K562 (cell line): ENCODE measurements around the gene TBC1D5. TPM values are rescaled to one million over a fixed set of nuclear protein-coding genes. Genes with fewer than 3 reads are reported as not detected.

ENCODE experiments used
- ATAC-seq: fragments of 200-7000 bp; cut with Tn5 transposase; 3 replicates; pipeline ENCODE4 v1.9.1; 2020; ENCODE audit warnings: moderate library complexity
- BruUV-seq: library from RNA; stranded (reverse); fragments of 400-500 nt; replicated peaks from 2 replicates; lab custom pipeline; 2021; lab: Mats Ljungman, UMichigan
- CTCF ChIA-PET: fragments of 300-600 bp; formaldehyde crosslinking; extraction: SDS; loops from one replicate; lab custom pipeline; 2021; ENCODE audit warnings: low intra/inter-chr PET ratio; lab: Yijun Ruan, JAX
- POLR2A ChIA-PET: fragments of 300-600, 350-650 bp; sonication (Branson Sonifier 250); formaldehyde crosslinking; extraction: SDS; loops from one replicate; lab custom pipeline; 2021; ENCODE audit warnings: antibody characterized with exemption, inconsistent platforms; lab: Yijun Ruan, JAX
- DNase-seq, 4 experiments: peaks; one replicate each; pipeline versions ENCODE4 v3.0.0 to v3.0.0-alpha.2; 2011 to 2018; ENCODE audit warnings: low spot score in 3 of 4, mixed read lengths in 3 of 4; ENCODE audit errors: extremely low read depth in 1 of 4
- FAIRE-seq: peaks from 2 replicates; lab custom pipeline; 2011; peaks lifted over from hg19 to GRCh38; lab: Jason Lieb, UNC
- H2AFZ ChIP-seq: 2 replicates; pipeline ENCODE4 v1.6.0; 2011; ENCODE audit warnings: low read depth, low read length, control low read depth, inconsistent platforms
- H3K27ac ChIP-seq: fragments of 200-600 bp; 3 replicates; pipeline ENCODE4 v1.8.0; 2011; ENCODE audit warnings: low read depth, mild to moderate bottlenecking, control low read depth, inconsistent platforms, low read length, moderate library complexity, mixed read lengths; ENCODE audit errors: extremely low read depth
- H3K27me3 ChIP-seq, 2 experiments: fragments of 300-600 bp in 1 of 2; 2 replicates in 1 of 2; 3 replicates in 1 of 2; pipeline versions ENCODE4 v1.6.0 to v1.8.0; 2011; ENCODE audit warnings: inconsistent platforms in 2 of 2, low read length in 2 of 2, mild to moderate bottlenecking in 1 of 2, mixed read lengths in 1 of 2, moderate library complexity in 1 of 2; ENCODE audit not compliant: control insufficient read depth in 2 of 2, insufficient read depth in 2 of 2
- H3K36me3 ChIP-seq: fragments of 300-600 bp; 3 replicates; pipeline ENCODE4 v1.8.0; 2011; ENCODE audit warnings: mild to moderate bottlenecking, low read length, inconsistent platforms; ENCODE audit not compliant: control insufficient read depth, insufficient read depth
- H3K4me1 ChIP-seq, 2 experiments: fragments of 200-600 bp in 1 of 2; replicated peaks in 1 of 2; 2 replicates in 1 of 2; 3 replicates in 1 of 2; pipeline versions ENCODE4 v1.5.1 to v1.8.0; 2011; ENCODE audit warnings: inconsistent platforms in 2 of 2, low read length in 2 of 2, mild to moderate bottlenecking in 1 of 2, mixed read lengths in 1 of 2, moderate library complexity in 1 of 2; ENCODE audit not compliant: control insufficient read depth in 2 of 2, insufficient read depth in 2 of 2
- H3K4me2 ChIP-seq: 2 replicates; pipeline ENCODE4 v1.6.1; 2011; ENCODE audit warnings: low read length, control low read depth, inconsistent platforms, mixed read lengths; ENCODE audit not compliant: insufficient read depth
- H3K4me3 ChIP-seq: fragments of 200-600 bp; sonication (generic), shearing (Covaris generic); 2 replicates; pipeline ENCODE4 v1.5.1; 2016; ENCODE audit warnings: control low read depth, inconsistent platforms
- H3K79me2 ChIP-seq: fragments of 200-600 bp; 3 replicates; pipeline ENCODE4 v1.8.0; 2011; ENCODE audit warnings: low read length, inconsistent platforms; ENCODE audit not compliant: control insufficient read depth, insufficient read depth
- H3K9ac ChIP-seq, 2 experiments: 2 replicates each; pipeline versions ENCODE4 v1.6.0 to v1.6.1; 2011; ENCODE audit warnings: low read depth in 2 of 2, low read length in 2 of 2, control low read depth in 1 of 2, inconsistent platforms in 1 of 2, mild to moderate bottlenecking in 1 of 2, mixed read lengths in 1 of 2; ENCODE audit not compliant: insufficient read depth in 1 of 2
- H3K9me1 ChIP-seq: one replicate; pipeline ENCODE4 v1.6.0; 2011; ENCODE audit warnings: inconsistent platforms, mild to moderate bottlenecking, low read length, moderate library complexity; ENCODE audit not compliant: control insufficient read depth, insufficient read depth
- H3K9me3 ChIP-seq: replicated peaks from 2 replicates; pipeline ENCODE4 v1.5.1; 2011; ENCODE audit warnings: low read depth, low read length, inconsistent platforms; ENCODE audit not compliant: control insufficient read depth, insufficient read depth
- H4K20me1 ChIP-seq: replicated peaks from 2 replicates; pipeline ENCODE4 v1.6.1; 2011; ENCODE audit warnings: low read length, inconsistent platforms, mixed read lengths; ENCODE audit not compliant: control insufficient read depth, insufficient read depth
- FOXJ3 ChIP-seq: sonication (generic); formaldehyde crosslinking; IDR thresholded peaks from 2 replicates; pipeline ENCODE4 v1.4.0; 2020; ENCODE audit warnings: mild to moderate bottlenecking, missing genetic modification reagents
- GABPB1 ChIP-seq: sonication (generic); formaldehyde crosslinking; IDR thresholded peaks from 2 replicates; pipeline ENCODE4 v1.8.0; 2022; ENCODE audit warnings: mild to moderate bottlenecking, missing genetic modification reagents
- ILK ChIP-seq: fragments of 450-650 bp; IDR thresholded peaks from 2 replicates; pipeline ENCODE4 v1.6.1; 2016; ENCODE audit warnings: missing genetic modification characterization, low read depth, mild to moderate bottlenecking, missing compliant biosample characterization, moderate library complexity, borderline replicate concordance
- KAT2B ChIP-seq: IDR thresholded peaks from one replicate; pipeline ENCODE4 v1.6.1; 2012; ENCODE audit warnings: low read depth, mild to moderate bottlenecking, control low read depth, inconsistent platforms, low read length, moderate library complexity
- MECOM ChIP-seq: fragments of 250-450 bp; sonication (Bioruptor Pico); IDR thresholded peaks from 2 replicates; pipeline ENCODE4 v1.8.0; 2022; ENCODE audit warnings: inconsistent platforms
- RBFOX2 ChIP-seq: fragments of 200-400 bp; formaldehyde crosslinking; IDR thresholded peaks from 2 replicates; pipeline ENCODE4 v1.6.1; 2017; ENCODE audit warnings: low read depth, mild to moderate bottlenecking, low read length, moderate library complexity
- SIRT6 ChIP-seq: IDR thresholded peaks from one replicate; pipeline ENCODE4 v1.6.1; 2012; ENCODE audit warnings: low read depth, mild to moderate bottlenecking, control low read depth, inconsistent platforms, low read length, moderate library complexity
- TAF1 ChIP-seq: IDR thresholded peaks from 2 replicates; pipeline ENCODE4 v1.6.1; 2011; ENCODE audit warnings: mild to moderate bottlenecking, low read length, moderate library complexity; ENCODE audit not compliant: insufficient read depth, control insufficient read depth, severe bottlenecking; ENCODE audit errors: extremely low read depth
- TBL1XR1 ChIP-seq, 2 experiments: IDR thresholded peaks; 2 replicates each; pipeline ENCODE4 v1.6.1; 2012; ENCODE audit warnings: improper control_type of control experiment in 2 of 2, low read length in 2 of 2, mild to moderate bottlenecking in 1 of 2
- ZFP30 ChIP-seq: fragments of 250-450 bp; sonication (Bioruptor Pico); IDR thresholded peaks from 2 replicates; pipeline ENCODE4 v1.8.0; 2022; ENCODE audit warnings: moderate library complexity, mild to moderate bottlenecking, inconsistent platforms, borderline replicate concordance
- ZNF239 ChIP-seq: fragments of 250-450 bp; sonication (Bioruptor Pico); IDR thresholded peaks from 2 replicates; pipeline ENCODE4 v1.4.0; 2020; ENCODE audit warnings: mild to moderate bottlenecking
- ZNF24 ChIP-seq: fragments of 450-650 bp; IDR thresholded peaks from 2 replicates; pipeline ENCODE4 v1.6.1; 2016
- WGBS: fragments of 100-300 bp; shearing (Covaris generic); methylation state at CpG from one replicate; pipeline ENCODE4 v1.1.6; 2016; ENCODE audit warnings: low coverage, mixed read lengths; ENCODE audit not compliant: insufficient coverage; ENCODE audit errors: missing lambda C conversion rate; 5-methylcytosine and 5-hydroxymethylcytosine counted together
- in situ Hi-C: fragments of 300-500 bp; cut with MboI; formaldehyde crosslinking; loops from 4 replicates; pipeline ENCODE4 v1.15.0; 2018; ENCODE audit warnings: inconsistent platforms, mixed read lengths
- intact Hi-C: fragments of 100-400 bp; cut with micrococcal nuclease; formaldehyde crosslinking; loops from 2 replicates; pipeline ENCODE4 v1.14.2; 2022
- polyA plus RNA-seq, 8 experiments: library from polyadenylated mRNA; depleted of rRNA in 4 of 8; stranded (reverse) in 5 of 8; unstranded in 3 of 8; fragments of >200 nt; fragmentation: Nextera tagmentation in 2 of 8; fragmentation: Illumina TruSeq in 1 of 8; extraction: Ambion mirVana in 2 of 8; extraction: Trizol in 1 of 8; gene quantifications; 2 replicates each; pipeline versions ENCODE4 v1.2.1 to v1.2.3, GENCODE V29; 2011 to 2014; ENCODE audit warnings: inconsistent platforms in 1 of 8, missing spikeins in 1 of 8
- total RNA-seq, 7 experiments: library from RNA; depleted of rRNA in 6 of 7; stranded (reverse); fragments of >200 nt in 6 of 7; fragmentation: Illumina TruSeq in 2 of 7; extraction: Trizol in 2 of 7; gene quantifications; 2 replicates each; pipeline versions ENCODE4 v1.2.1 to v1.2.3, GENCODE V29; 2011 to 2021; ENCODE audit warnings: low replicate concordance in 1 of 7
- TF ChIP-seq, protein P1 (sequence below): sonication (generic); formaldehyde crosslinking; IDR thresholded peaks from 2 replicates; pipeline ENCODE4 v1.8.1; 2023; ENCODE audit warnings: missing genetic modification reagents, mild to moderate bottlenecking, borderline replicate concordance
- TF ChIP-seq, protein P2 (sequence below): IDR thresholded peaks from 2 replicates; pipeline ENCODE4 v1.6.1; 2016; ENCODE audit warnings: missing genetic modification characterization, missing compliant biosample characterization

TBC1D5 gene
- total and polyA plus RNA-seq, 9 of the 15 experiments (the other 6 are each of a cell fraction or from before 2014, with no cell fraction given) = 2.9 to 38.1 (median 25.6) TPM

DNA sequence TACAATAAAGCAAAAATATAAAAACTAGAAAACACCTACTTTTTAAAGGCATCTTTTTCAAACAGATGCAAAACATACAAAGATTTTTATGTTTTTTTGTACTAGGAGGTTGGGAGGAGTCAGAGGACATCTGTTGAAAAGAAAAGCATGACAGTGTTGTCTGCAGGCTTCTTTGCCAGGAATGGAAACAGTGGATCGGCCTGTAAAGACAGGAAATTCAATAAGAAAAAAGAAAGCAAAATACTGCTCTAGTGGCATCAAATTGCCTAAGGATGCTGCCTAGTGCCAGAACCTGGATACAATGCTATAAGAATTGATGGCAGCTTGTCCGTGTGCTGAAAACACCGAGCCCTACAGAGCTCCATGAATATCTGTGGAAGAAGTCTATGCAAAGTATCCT, 69.9 kb downstream of the TBC1D5 start:
- Histone ChIP-seq H2AFZ (no peak overlapping the region), H4K20me1 (no peaks in the 10 kb centered on the region), H3K4me3 (no peak overlapping the region)
- in situ Hi-C loops = no loop called here
- no peak for ATAC-seq
- no peak for TF ChIP-seq ILK (tag)
- no peak for TF ChIP-seq FOXJ3
- TF ChIP-seq TBL1XR1 (IDR thresholded peaks at IDR 0.05; ENCODE audit: low read length in 2 of 2) = no peak
- no peak for TF ChIP-seq TAF1
- no peak for TF ChIP-seq KAT2B
- no peak for TF ChIP-seq ZFP30
- no peak for TF ChIP-seq GABPB1
- TF ChIP-seq ZNF24 = no peak
- TF ChIP-seq, protein P1, sequence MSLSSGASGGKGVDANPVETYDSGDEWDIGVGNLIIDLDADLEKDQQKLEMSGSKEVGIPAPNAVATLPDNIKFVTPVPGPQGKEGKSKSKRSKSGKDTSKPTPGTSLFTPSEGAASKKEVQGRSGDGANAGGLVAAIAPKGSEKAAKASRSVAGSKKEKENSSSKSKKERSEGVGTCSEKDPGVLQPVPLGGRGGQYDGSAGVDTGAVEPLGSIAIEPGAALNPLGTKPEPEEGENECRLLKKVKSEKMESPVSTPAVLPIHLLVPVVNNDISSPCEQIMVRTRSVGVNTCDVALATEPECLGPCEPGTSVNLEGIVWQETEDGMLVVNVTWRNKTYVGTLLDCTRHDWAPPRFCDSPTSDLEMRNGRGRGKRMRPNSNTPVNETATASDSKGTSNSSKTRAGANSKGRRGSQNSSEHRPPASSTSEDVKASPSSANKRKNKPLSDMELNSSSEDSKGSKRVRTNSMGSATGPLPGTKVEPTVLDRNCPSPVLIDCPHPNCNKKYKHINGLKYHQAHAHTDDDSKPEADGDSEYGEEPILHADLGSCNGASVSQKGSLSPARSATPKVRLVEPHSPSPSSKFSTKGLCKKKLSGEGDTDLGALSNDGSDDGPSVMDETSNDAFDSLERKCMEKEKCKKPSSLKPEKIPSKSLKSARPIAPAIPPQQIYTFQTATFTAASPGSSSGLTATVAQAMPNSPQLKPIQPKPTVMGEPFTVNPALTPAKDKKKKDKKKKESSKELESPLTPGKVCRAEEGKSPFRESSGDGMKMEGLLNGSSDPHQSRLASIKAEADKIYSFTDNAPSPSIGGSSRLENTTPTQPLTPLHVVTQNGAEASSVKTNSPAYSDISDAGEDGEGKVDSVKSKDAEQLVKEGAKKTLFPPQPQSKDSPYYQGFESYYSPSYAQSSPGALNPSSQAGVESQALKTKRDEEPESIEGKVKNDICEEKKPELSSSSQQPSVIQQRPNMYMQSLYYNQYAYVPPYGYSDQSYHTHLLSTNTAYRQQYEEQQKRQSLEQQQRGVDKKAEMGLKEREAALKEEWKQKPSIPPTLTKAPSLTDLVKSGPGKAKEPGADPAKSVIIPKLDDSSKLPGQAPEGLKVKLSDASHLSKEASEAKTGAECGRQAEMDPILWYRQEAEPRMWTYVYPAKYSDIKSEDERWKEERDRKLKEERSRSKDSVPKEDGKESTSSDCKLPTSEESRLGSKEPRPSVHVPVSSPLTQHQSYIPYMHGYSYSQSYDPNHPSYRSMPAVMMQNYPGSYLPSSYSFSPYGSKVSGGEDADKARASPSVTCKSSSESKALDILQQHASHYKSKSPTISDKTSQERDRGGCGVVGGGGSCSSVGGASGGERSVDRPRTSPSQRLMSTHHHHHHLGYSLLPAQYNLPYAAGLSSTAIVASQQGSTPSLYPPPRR (CRISPR knock-in tag) = no peak
- TF ChIP-seq SIRT6 = no peak
- TF ChIP-seq, protein P2, sequence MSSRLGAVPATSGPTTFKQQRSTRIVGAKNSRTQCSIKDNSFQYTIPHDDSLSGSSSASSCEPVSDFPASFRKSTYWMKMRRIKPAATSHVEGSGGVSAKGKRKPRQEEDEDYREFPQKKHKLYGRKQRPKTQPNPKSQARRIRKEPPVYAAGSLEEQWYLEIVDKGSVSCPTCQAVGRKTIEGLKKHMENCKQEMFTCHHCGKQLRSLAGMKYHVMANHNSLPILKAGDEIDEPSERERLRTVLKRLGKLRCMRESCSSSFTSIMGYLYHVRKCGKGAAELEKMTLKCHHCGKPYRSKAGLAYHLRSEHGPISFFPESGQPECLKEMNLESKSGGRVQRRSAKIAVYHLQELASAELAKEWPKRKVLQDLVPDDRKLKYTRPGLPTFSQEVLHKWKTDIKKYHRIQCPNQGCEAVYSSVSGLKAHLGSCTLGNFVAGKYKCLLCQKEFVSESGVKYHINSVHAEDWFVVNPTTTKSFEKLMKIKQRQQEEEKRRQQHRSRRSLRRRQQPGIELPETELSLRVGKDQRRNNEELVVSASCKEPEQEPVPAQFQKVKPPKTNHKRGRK (tag) = no peak
- no peak for TF ChIP-seq ZNF239 (CRISPR knock-in tag)
- TF ChIP-seq RBFOX2 = no peak
- no peak for TF ChIP-seq MECOM
- TF ChIP-seq, all 486 proteins: peak for 0
- FAIRE-seq (no peak), DNase-seq (no peak)
- H3K79me2 ChIP-seq = no peaks in the 10 kb centered on the region
- BruUV-seq = no TSS peak
- ChIA-PET POLR2A (interaction anchor here (1.1 kb wide), 1 partner anchor 12 kb away, joined by 3 read pairs; no protein-coding TSS in a partner anchor), CTCF (no interaction called here)
- no peak overlapping the region for H3K27ac ChIP-seq
- no peaks in the 10 kb centered on the region for H3K9me1 ChIP-seq
- H3K27me3 ChIP-seq = no peaks in the 10 kb centered on the region
- H3K9ac ChIP-seq = no peak overlapping the region
- H3K9me3 ChIP-seq = no peaks in the 10 kb centered on the region
- H3K4me1 ChIP-seq = no peaks in the 10 kb centered on the region
- no peak overlapping the region for H3K4me2 ChIP-seq
- 68% methylated on average over 3 of the region's 3 CpGs for WGBS
- intact Hi-C loops = no loop called here
- H3K36me3 ChIP-seq = no peaks in the 10 kb centered on the region
